Uterus (tissue), 4 donors: ENCODE results near the gene NOVA2. TPM values are rescaled to one million over a fixed set of nuclear protein-coding genes. Genes with fewer than 3 reads are reported as not detected.
A peak's percentile ranks its signal among the peaks of the same experiment; 100 is the strongest.

Experiments used
- DNase-seq, 2 donors: peaks; one replicate each; pipeline ENCODE4 v3.0.0-alpha.2; 2019 to 2020
- H3K27ac ChIP-seq, 2 donors: fragments of 200-600 bp; sonication (generic); 1 replicate in 1 of 2; 2 replicates in 1 of 2; pipeline ENCODE4 v1.5.1; 2016 to 2018
- H3K27me3 ChIP-seq, 2 donors: fragments of 200-600 bp; sonication (generic); one replicate each; pipeline ENCODE4 v1.5.1; 2018 to 2019; ENCODE audit warnings: control low read depth in 1 of 2
- H3K36me3 ChIP-seq, 2 donors: fragments of 200-600 bp; sonication (generic); one replicate each; pipeline ENCODE4 v1.5.1; 2019; ENCODE audit warnings: control low read depth in 1 of 2
- H3K4me1 ChIP-seq, 2 donors: fragments of 200-600 bp; sonication (generic); one replicate each; pipeline ENCODE4 v1.5.1; 2018 to 2019; ENCODE audit warnings: control low read depth in 1 of 2
- H3K4me3 ChIP-seq, 2 donors: fragments of 200-600 bp; sonication (generic); 1 replicate in 1 of 2; 2 replicates in 1 of 2; pipeline ENCODE4 v1.5.1; 2018 to 2019; ENCODE audit warnings: mild to moderate bottlenecking in 1 of 2
- H3K9me3 ChIP-seq, 2 donors: fragments of 200-600 bp; sonication (generic); one replicate each; pipeline ENCODE4 v1.5.1; 2019; ENCODE audit warnings: control low read depth in 1 of 2
- CTCF ChIP-seq, 4 experiments: fragments of 200-600 bp in 2 of 4; fragments of 450-650 bp in 2 of 4; sonication (generic) in 2 of 4; IDR thresholded peaks; one replicate each; pipeline ENCODE4 v1.5.1; 2016 to 2019; ENCODE audit warnings: antibody characterized with exemption in 4 of 4, mild to moderate bottlenecking in 2 of 4, moderate library complexity in 1 of 4
- POLR2A ChIP-seq, 2 donors: fragments of 450-650 bp; IDR thresholded peaks; one replicate each; pipeline ENCODE4 v1.6.1; 2016; ENCODE audit warnings: antibody characterized with exemption in 2 of 2, mild to moderate bottlenecking in 1 of 2, moderate library complexity in 1 of 2
- intact Hi-C: fragments of 100-400 bp; cut with DNase I; formaldehyde crosslinking; loops from one replicate; pipeline ENCODE4 v1.15.1; 2023; ENCODE audit warnings: low total_unique reads
- total RNA-seq, 4 donors: library from RNA; depleted of rRNA in 3 of 4; stranded (reverse); fragments of >200 nt in 3 of 4; gene quantifications; one replicate each; pipeline versions ENCODE4 v1.1.0 to v1.2.4, GENCODE V29; 2014 to 2023
- donor health status: DM: yes; HTN: yes; CAD: no.

The NOVA2 gene
- total RNA-seq, 4 donors from 2014 or later, result 1.5 to 17.6 (median 2.4) TPM

- no peak for DNase-seq
- intact Hi-C loops, result no loop called here
Measured at GRCh38 chr19:45906221-45906620, 67.4 kb downstream of the NOVA2 start.

GRCh38 chr19:45905011-45905410 lies 68.7 kb downstream of the NOVA2 start:
- Histone ChIP-seq H3K27ac (no peak overlapping the region), H3K36me3 (no peaks in the 10 kb centered on the region), H3K9me3 (no peaks in the 10 kb centered on the region), H3K4me3 (no peak overlapping the region), H3K4me1 (peaks cover 0 to 12% of the 10 kb centered on the region in 2 donors), H3K27me3 (no peaks in the 10 kb centered on the region)
- intact Hi-C loops, result no loop called here
- no peak for DNase-seq
- TF ChIP-seq CTCF (IDR thresholded peaks at IDR 0.05), result no peak
- TF ChIP-seq POLR2A (IDR thresholded peaks at IDR 0.05), result no peak

More at GRCh38 chr19:45906221-45906620, 67.4 kb downstream of the NOVA2 start:
- no peaks in the 10 kb centered on the region for H3K27me3 ChIP-seq
- TF ChIP-seq CTCF (IDR thresholded peaks at IDR 0.05), result no peak
- TF ChIP-seq POLR2A (IDR thresholded peaks at IDR 0.05), result no peak
- H3K4me1 ChIP-seq, result peaks cover 0 to 6% of the 10 kb centered on the region in 2 donors
- H3K27ac ChIP-seq, result no peak overlapping the region
- no peak overlapping the region for H3K4me3 ChIP-seq
- H3K36me3 ChIP-seq, result no peaks in the 10 kb centered on the region
- no peaks in the 10 kb centered on the region for H3K9me3 ChIP-seq

- peak overlapping the region; percentile 54 to 77 for H3K4me3 ChIP-seq
- peak overlapping the region; percentile 83 to 85 for H3K27ac ChIP-seq
- TF ChIP-seq CTCF (IDR thresholded peaks at IDR 0.05) (peak in 2 of 4 experiments; percentile 18 to 39), POLR2A (IDR thresholded peaks at IDR 0.05) (peak; percentile 9 to 80)
- no peaks in the 10 kb centered on the region for H3K36me3 ChIP-seq
- no peaks in the 10 kb centered on the region for H3K9me3 ChIP-seq
- no peaks in the 10 kb centered on the region for H3K27me3 ChIP-seq
- intact Hi-C loops, result no loop called here
- H3K4me1 ChIP-seq, result peaks cover 0 to 12% of the 10 kb centered on the region in 2 donors
- DNase-seq, result peak; percentile 97 to 100
Measured at GRCh38 chr19:45902651-45903625, 70.7 kb downstream of the NOVA2 start.

GRCh38 chr19:45901912-45902650 lies 71.6 kb downstream of the NOVA2 start, which contains the start of gene MYPOP:
Gene MYPOP, minus strand, starts transcription at chr19:45902613. Its CDS starts 840 bp downstream, at chr19:45901773.
- peak; percentile 23 to 38 for DNase-seq
- peak within 1 kb of the TSS; percentile 54 to 77 for H3K4me3 ChIP-seq
- H3K36me3 ChIP-seq, result no peaks in the 10 kb centered on the region
- peak within 1 kb of the TSS; percentile 83 to 85 for H3K27ac ChIP-seq
- H3K27me3 ChIP-seq, result no peaks in the 10 kb centered on the region
- H3K9me3 ChIP-seq, result no peaks in the 10 kb centered on the region
- no peak for TF ChIP-seq CTCF (IDR thresholded peaks at IDR 0.05)
- TF ChIP-seq POLR2A (IDR thresholded peaks at IDR 0.05), result no peak
- intact Hi-C loops, result no loop called here
- peaks cover 0 to 12% of the 10 kb centered on the region in 2 donors for H3K4me1 ChIP-seq
